GM10266 (cell line): ENCODE measurements around the gene MLN.

ENCODE experiments used
- DNase-seq: peaks from one replicate; pipeline ENCODE4 v3.0.0; 2012; ENCODE audit errors: extremely low spot score
- TF ChIP-seq, protein P1 (sequence below): IDR thresholded peaks from 2 replicates; pipeline ENCODE4 v1.5.1; 2012; ENCODE audit warnings: mild to moderate bottlenecking, low read depth; ENCODE audit not compliant: control insufficient read depth, insufficient read depth; ENCODE audit errors: missing control alignments

Gene MLN

DNA sequence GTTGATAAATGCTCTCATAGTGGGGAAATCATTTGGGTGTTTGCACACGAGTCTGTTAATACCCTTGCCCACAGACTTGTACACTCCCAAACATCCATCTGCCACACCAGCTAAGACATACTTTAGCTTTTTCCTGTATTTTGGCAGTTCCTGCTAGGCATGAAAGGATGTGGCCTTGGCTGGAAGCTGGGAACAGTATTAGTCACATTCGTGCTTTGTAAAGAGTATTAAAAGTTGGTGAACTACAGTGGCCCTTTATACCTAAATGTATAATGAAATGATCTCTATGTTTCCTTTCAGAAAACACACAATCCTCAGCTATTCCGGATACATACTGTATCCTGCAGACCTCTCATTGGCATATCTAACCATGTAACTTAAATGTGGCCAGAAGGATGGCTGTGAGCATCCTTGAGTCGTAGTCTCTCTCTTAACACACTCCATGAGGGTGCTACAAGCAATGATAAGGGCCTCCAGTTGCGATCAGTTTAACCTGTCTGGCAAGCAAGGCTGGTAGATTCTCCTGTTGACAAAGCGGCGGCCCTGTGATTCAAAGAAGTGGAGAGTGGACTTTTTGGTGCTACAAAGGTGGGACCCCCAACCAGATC lies 16.4 kb downstream of the MLN start:
- TF ChIP-seq, protein P1, sequence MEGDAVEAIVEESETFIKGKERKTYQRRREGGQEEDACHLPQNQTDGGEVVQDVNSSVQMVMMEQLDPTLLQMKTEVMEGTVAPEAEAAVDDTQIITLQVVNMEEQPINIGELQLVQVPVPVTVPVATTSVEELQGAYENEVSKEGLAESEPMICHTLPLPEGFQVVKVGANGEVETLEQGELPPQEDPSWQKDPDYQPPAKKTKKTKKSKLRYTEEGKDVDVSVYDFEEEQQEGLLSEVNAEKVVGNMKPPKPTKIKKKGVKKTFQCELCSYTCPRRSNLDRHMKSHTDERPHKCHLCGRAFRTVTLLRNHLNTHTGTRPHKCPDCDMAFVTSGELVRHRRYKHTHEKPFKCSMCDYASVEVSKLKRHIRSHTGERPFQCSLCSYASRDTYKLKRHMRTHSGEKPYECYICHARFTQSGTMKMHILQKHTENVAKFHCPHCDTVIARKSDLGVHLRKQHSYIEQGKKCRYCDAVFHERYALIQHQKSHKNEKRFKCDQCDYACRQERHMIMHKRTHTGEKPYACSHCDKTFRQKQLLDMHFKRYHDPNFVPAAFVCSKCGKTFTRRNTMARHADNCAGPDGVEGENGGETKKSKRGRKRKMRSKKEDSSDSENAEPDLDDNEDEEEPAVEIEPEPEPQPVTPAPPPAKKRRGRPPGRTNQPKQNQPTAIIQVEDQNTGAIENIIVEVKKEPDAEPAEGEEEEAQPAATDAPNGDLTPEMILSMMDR, result no peak
- DNase-seq, result no peak

DNA sequence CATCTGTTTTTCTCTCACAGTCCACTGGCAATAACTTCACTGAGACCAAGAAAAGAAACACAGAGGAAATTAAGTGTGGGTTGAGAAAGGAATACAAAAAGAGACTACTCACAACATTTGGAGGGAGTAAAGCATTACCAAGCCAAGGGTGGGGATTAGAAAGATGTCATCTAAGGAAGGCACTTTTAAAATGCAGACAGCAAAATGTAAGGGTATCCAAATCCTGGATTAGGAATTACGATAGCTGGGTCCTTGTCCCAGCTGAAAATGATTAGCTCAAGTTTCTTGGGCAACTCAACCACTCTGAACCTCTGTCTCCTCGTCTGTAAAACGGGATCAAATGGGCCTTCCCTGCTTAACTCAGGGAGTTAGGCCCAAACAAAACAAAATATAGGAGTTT lies 17.1 kb downstream of the MLN start:
- no peak for DNase-seq
- TF ChIP-seq, protein P1, result no peak

DNA sequence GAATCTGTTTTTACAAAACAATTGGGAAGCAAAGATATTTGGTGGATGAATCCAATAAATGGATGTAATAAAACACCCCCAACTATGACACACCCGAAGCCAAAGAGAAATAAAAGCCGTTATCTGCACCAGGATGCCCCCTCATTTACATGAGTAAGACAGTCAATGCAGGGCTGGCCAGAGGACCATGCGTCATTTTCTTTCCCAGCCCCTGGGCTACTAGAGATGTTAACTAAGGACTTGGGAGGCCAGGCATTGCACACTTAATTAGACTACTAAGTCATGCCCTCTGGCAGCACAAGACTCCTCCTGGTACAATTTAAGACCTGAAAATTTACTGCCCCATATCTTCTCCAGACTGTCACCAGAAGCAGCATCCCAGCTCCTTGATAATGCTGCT lies 18.0 kb downstream of the MLN start:
- no peak for DNase-seq
- TF ChIP-seq, protein P1, result no peak

DNA sequence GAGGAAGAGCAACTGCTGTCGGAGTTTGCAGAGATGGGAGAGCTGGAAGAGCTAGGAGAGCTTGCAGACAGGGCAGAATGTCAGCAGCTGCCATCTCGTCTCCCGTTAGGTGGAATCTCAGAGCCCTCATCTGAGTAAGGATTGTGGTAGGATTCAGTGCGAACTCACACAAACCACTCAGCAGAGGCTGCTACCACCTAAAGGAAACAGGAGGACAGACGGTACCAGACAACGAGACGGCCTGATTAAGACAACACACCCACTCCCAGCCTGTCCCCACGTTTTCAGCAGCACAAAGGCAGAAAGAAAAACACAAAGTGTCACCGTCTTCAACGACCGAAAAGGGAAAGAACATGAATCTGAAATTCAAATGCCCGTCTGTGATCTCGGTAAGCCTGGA lies 19.0 kb downstream of the MLN start:
- TF ChIP-seq, protein P1, result no peak
- no peak for DNase-seq

DNA sequence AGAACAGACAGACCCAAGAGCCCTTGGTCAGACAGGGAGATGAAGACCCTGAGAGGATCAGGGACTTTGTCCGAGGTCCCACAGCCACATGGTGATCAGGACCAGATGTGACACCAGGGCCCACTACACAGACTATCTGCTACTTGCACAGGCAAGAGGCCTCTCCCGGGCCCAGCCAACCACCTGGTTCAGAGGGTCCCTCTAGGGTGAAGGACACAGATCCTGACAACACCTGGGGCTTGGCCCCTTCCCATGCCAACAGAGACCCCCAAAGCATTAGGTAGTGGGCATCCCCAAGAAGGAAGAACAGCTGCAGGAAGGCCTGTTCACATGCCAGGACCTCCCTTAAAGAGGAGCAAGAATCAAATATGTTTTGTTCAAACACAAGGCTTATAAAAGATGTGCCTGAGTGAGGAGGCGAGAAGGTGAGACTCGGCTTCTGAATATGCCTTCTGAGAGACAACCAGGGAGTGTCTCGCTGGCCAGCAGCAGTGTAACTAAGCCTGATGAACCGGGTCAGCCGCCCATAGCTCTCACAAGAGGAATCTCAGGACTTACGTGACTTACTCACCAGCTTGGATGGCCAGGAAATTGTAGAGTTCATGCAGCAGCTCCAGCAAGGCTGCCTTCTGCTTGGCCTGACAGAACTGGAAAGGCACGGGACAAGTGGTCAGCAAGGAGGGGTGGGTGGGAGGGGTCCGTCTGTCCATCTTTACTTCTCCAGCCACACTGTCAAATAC lies 19.9 kb downstream of the MLN start:
- TF ChIP-seq, protein P1, result no peak

DNA sequence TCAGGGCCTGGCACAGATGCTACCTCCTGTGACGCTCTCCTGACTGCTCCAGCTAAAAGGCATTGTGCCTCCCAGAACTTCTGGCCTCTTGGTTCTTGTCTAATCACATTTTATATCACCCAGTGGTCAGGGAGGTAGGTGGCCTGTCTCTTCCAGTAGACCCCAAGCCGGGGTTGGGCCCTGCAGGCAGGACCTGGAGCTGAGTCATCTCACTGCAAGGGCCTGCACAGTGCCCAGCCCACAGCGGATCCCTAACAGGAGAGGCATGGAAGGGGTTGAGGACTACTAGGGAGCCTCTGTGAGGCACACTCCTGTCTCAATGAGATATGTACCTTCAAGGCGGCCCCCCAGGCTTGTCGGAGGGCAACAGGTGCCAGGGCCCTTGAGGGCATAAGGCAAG lies 21.2 kb downstream of the MLN start:
- TF ChIP-seq, protein P1, result no peak

More for the DNA sequence above, 19.9 kb downstream of the MLN start:
- DNase-seq, result no peak

DNA sequence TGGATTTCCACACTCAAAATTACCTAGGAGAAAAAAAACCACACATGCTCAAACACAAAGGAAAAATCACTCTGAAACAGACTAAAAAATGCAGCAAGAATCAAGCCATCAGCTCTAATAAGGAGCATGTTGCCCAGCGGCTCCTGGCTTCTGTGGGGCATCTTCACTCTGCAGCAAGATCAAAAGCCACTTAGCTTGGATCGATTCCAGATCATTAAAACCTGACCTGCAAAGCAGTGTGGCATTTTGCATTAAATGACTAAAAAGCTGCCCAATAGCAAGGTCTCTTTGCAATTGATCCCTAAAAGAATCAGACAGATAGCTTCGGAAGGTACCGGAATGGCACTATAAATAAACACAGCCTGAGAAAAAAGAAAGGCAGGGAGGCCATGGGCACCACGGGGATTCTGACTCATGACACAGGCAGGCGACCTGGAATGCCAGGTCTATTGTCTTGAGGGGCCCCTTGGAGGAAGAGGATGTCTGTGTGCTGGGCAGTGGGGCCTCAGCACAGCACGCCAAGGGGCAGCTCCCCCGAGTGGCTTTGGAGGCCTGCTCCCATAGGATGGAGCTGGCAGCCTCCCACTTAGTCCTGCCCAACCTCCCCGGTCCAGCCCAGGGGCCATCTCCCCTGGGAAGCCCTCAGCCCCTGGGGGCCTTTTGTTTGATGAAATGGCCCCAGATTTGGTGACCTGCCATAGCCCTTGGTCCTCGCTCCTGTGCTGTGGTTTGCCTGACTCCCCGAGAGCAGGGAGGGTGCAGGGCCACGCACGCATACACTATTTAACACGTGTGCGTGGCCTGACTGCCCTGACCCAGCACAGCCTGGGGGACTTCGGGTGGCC lies 22.4 kb downstream of the MLN start:
- DNase-seq, result no peak
- TF ChIP-seq, protein P1, result no peak

More for the DNA sequence above, 21.2 kb downstream of the MLN start:
- no peak for DNase-seq
